LNCaP clone FGC (cell line): Measurements from ENCODE around the gene AKR1E2.
"Not testable (repeated sequence)": the region's sequence is repeated elsewhere in the genome, so short reads cannot be mapped to it uniquely, and the experiment has no call there.

Experiments used
- DNase-seq: peaks from one replicate; pipeline ENCODE4 v3.0.0-alpha.2; 2011; ENCODE audit warnings: low read depth
- H3K4me3 ChIP-seq: 2 replicates; pipeline ENCODE4 v1.5.1; 2011; ENCODE audit warnings: mild to moderate bottlenecking, low read depth, low read length, control low read depth
- CTCF ChIP-seq: IDR thresholded peaks from 2 replicates; pipeline ENCODE4 v1.5.1; 2012; ENCODE audit warnings: mild to moderate bottlenecking; ENCODE audit not compliant: control insufficient read depth, insufficient read depth; ENCODE audit errors: extremely low read depth

AKR1E2 gene

GRCh38 chr10:4812046-4812445 is 14.0 kb upstream of the AKR1E2 start:
- TF ChIP-seq CTCF = no peak
- no peak for DNase-seq

GRCh38 chr10:4813023-4813422 is 13.0 kb upstream of the AKR1E2 start:
- TF ChIP-seq CTCF = no peak
- DNase-seq = no peak
- no peak overlapping the region for H3K4me3 ChIP-seq

More at GRCh38 chr10:4812046-4812445, 14.0 kb upstream of the AKR1E2 start:
- H3K4me3 ChIP-seq = no peak overlapping the region

- no peak for DNase-seq
- H3K4me3 ChIP-seq = no peak overlapping the region
- no peak for TF ChIP-seq CTCF
Observed at GRCh38 chr10:4813496-4813895, 12.5 kb upstream of the AKR1E2 start.

GRCh38 chr10:4815646-4816180 is 10.3 kb upstream of the AKR1E2 start:
- not testable (repeated sequence) for DNase-seq, H3K4me3 ChIP-seq

GRCh38 chr10:4816966-4817365 is 9.0 kb upstream of the AKR1E2 start:
- TF ChIP-seq CTCF = no peak
- no peak for DNase-seq
- no peak overlapping the region for H3K4me3 ChIP-seq

- no peak for TF ChIP-seq CTCF
- H3K4me3 ChIP-seq = no peak overlapping the region
- no peak for DNase-seq
Observed at GRCh38 chr10:4819067-4819466, 6.9 kb upstream of the AKR1E2 start.

GRCh38 chr10:4819707-4820106 is 6.3 kb upstream of the AKR1E2 start:
- no peak for DNase-seq
- no peak overlapping the region for H3K4me3 ChIP-seq
- TF ChIP-seq CTCF = no peak
